Smooth muscle cell (in vitro differentiated cells): ENCODE results near the gene SEMA3F. TPM values are rescaled to one million over a fixed set of nuclear protein-coding genes. Genes with fewer than 3 reads are reported as not detected.

Experiments
- DNase-seq: peaks from one replicate; lab custom pipeline; 2025; ENCODE audit not compliant: unreplicated experiment; lab: John Stamatoyannopoulos, UW
- H2AFZ ChIP-seq: fragments of 200-600 bp; sonication (generic); 2 replicates; pipeline ENCODE4 v1.6.0; 2016; ENCODE audit warnings: antibody characterized with exemption, low read depth, mild to moderate bottlenecking
- H3F3A ChIP-seq: fragments of 200-600 bp; sonication (generic); 2 replicates; pipeline ENCODE4 v1.6.0; 2017; ENCODE audit warnings: antibody characterized with exemption, low read depth
- H3K27ac ChIP-seq: fragments of 200-600 bp; sonication (generic); 2 replicates; pipeline ENCODE4 v1.5.1; 2016; ENCODE audit warnings: low read depth, mild to moderate bottlenecking
- H3K27me3 ChIP-seq: fragments of 200-600 bp; sonication (generic); 2 replicates; pipeline ENCODE4 v1.6.1; 2016; ENCODE audit warnings: low read depth, mild to moderate bottlenecking
- H3K36me3 ChIP-seq: fragments of 200-600 bp; sonication (generic); 2 replicates; pipeline ENCODE4 v1.5.1; 2016; ENCODE audit warnings: low read depth
- H3K4me1 ChIP-seq: fragments of 200-600 bp; sonication (generic); 2 replicates; pipeline ENCODE4 v1.5.1; 2016; ENCODE audit warnings: low read depth
- H3K4me2 ChIP-seq: fragments of 200-600 bp; sonication (generic); 2 replicates; pipeline ENCODE4 v1.6.0; 2016; ENCODE audit warnings: mild to moderate bottlenecking
- H3K4me3 ChIP-seq: fragments of 200-600 bp; sonication (generic); 2 replicates; pipeline ENCODE4 v1.5.1; 2016; ENCODE audit warnings: mild to moderate bottlenecking
- H3K79me2 ChIP-seq: fragments of 200-600 bp; sonication (generic); 2 replicates; pipeline ENCODE4 v1.6.0; 2016; ENCODE audit warnings: low read depth, mild to moderate bottlenecking
- H3K9ac ChIP-seq: fragments of 200-600 bp; sonication (generic); 2 replicates; pipeline ENCODE4 v1.6.0; 2016; ENCODE audit warnings: low read depth
- H3K9me3 ChIP-seq: fragments of 200-600 bp; sonication (generic); replicated peaks from 2 replicates; pipeline ENCODE4 v1.5.1; 2016; ENCODE audit warnings: low read depth
- H4K20me1 ChIP-seq: fragments of 200-600 bp; sonication (generic); 2 replicates; pipeline ENCODE4 v1.6.0; 2016; ENCODE audit warnings: low read depth
- WGBS: methylation state at CpG from one replicate; pipeline ENCODE4 v1.1.7; 2016; ENCODE audit warnings: low lambda C conversion rate; 5-methylcytosine and 5-hydroxymethylcytosine counted together
- polyA plus RNA-seq: library from polyadenylated mRNA; unstranded; fragments of >200 nt; fragmentation: Nextera tagmentation; extraction: Ambion mirVana; gene quantifications from 2 replicates; pipeline ENCODE4 v1.2.1, GENCODE V29; 2016
- total RNA-seq: library from RNA; depleted of rRNA; stranded (reverse); fragments of >200 nt; gene quantifications from 2 replicates; pipeline ENCODE4 v1.2.3, GENCODE V29; 2014
- TF ChIP-seq, protein P1 (sequence below): fragments of 200-600 bp; sonication (generic); IDR thresholded peaks from 2 replicates; pipeline ENCODE4 v1.5.1; 2017; ENCODE audit warnings: borderline replicate concordance, mild to moderate bottlenecking, antibody characterized with exemption; ENCODE audit not compliant: insufficient read depth, poor library complexity, severe bottlenecking

The SEMA3F gene
- total and polyA plus RNA-seq, 2 experiments from 2014 or later = 9.2 to 16.9 TPM

DNA sequence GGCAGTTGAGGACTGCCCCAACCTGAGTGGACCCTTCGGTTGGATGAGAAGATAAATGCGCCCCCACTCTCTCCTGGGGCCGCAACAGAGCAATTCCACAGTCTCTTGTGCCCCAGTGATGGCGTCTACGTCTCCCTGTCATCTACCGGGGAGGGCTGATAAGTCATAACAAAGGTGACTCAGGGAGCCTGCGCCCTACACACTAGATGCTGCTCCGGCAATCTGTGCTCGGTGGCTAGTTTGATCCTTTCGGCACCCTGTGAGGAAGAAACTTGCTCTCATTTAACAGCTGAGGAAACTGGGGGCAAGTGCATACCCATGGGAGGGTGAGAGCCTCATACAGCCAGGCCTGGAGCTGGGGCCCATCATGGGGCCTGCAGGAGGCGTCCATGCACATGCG is 14.1 kb upstream of the SEMA3F start:
- Histone ChIP-seq H3K4me1 (peaks cover 33% of the 10 kb centered on the region), H3K4me3 (no peak overlapping the region), H3K36me3 (no peaks in the 10 kb centered on the region), H3K27ac (no peak overlapping the region), H3K4me2 (no peak overlapping the region), H2AFZ (no peak overlapping the region), H3K27me3 (no peaks in the 10 kb centered on the region), H3K79me2 (no peaks in the 10 kb centered on the region), H3K9me3 (no peaks in the 10 kb centered on the region), H4K20me1 (no peaks in the 10 kb centered on the region), H3K9ac (no peak overlapping the region), H3F3A (no peaks in the 10 kb centered on the region)
- DNase-seq = no peak
- TF ChIP-seq, protein P1, sequence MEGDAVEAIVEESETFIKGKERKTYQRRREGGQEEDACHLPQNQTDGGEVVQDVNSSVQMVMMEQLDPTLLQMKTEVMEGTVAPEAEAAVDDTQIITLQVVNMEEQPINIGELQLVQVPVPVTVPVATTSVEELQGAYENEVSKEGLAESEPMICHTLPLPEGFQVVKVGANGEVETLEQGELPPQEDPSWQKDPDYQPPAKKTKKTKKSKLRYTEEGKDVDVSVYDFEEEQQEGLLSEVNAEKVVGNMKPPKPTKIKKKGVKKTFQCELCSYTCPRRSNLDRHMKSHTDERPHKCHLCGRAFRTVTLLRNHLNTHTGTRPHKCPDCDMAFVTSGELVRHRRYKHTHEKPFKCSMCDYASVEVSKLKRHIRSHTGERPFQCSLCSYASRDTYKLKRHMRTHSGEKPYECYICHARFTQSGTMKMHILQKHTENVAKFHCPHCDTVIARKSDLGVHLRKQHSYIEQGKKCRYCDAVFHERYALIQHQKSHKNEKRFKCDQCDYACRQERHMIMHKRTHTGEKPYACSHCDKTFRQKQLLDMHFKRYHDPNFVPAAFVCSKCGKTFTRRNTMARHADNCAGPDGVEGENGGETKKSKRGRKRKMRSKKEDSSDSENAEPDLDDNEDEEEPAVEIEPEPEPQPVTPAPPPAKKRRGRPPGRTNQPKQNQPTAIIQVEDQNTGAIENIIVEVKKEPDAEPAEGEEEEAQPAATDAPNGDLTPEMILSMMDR = no peak
- WGBS = 93% methylated on average over 12 of the region's 12 CpGs

DNA sequence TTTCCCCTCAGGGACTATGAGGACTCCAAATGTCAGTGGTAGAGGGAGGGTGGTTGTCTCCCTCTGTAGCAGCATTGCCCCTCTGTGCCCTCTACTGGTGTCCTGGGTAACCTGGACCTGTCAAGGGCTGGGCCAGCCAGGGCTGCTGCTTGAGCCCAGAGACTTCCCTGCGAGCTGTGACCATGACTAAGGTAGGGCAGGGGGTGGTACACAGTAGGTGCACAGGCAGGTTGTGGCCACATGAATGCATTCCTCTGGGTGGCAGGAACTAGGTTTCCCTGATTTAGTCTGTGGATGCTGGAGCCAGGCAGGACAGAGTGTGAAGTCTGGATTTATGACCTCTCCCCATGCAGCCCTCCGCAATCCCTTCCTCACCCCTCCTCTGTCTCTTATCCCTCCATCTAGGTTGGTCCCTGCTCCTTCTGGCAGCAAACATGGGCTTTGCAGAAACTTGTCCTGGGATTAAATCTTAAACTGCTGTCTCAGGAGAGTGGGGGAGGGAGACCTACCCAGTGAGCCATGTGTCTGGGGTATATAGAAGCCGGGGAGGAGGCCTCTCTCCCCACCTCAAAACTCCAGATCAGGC is 8.7 kb upstream of the SEMA3F start:
- no peak for DNase-seq
- H3K27me3 ChIP-seq = no peaks in the 10 kb centered on the region
- H3K36me3 ChIP-seq = no peaks in the 10 kb centered on the region
- no peaks in the 10 kb centered on the region for H3K79me2 ChIP-seq
- H3K9me3 ChIP-seq = no peaks in the 10 kb centered on the region
- no peaks in the 10 kb centered on the region for H3F3A ChIP-seq
- H2AFZ ChIP-seq = no peak overlapping the region
- H3K27ac ChIP-seq = no peak overlapping the region
- no peaks in the 10 kb centered on the region for H4K20me1 ChIP-seq
- no peak overlapping the region for H3K4me3 ChIP-seq
- no peak overlapping the region for H3K4me2 ChIP-seq
- TF ChIP-seq, protein P1 = no peak
- H3K4me1 ChIP-seq = peaks cover 3% of the 10 kb centered on the region
- 50% methylated on average over 3 of the region's 3 CpGs for WGBS
- no peak overlapping the region for H3K9ac ChIP-seq

DNA sequence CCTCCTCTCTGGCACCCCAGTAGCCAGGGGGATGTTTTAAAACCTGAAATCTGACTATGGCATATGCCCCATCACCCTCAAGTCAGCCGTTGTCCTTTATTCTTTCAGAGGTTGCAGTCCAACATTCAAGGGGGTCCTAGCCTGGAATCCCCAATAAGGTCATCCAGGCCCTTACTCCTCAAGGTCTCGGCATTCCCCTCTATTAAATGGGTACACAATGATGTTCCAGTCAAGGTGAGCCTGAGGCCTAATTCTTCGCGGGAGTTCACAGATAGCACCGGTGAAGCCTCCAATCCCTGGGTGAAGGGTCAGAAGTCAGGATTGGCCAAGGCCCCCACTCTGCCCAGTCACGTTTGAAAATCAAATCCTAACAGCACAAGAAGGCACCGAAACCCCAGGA is 8.1 kb upstream of the SEMA3F start:
- DNase-seq = no peak
- no peak overlapping the region for H3K27ac ChIP-seq
- no peaks in the 10 kb centered on the region for H3K9me3 ChIP-seq
- no peak overlapping the region for H3K9ac ChIP-seq
- no peaks in the 10 kb centered on the region for H4K20me1 ChIP-seq
- H2AFZ ChIP-seq = no peak overlapping the region
- H3K4me3 ChIP-seq = no peak overlapping the region
- TF ChIP-seq, protein P1 = no peak
- H3K79me2 ChIP-seq = no peaks in the 10 kb centered on the region
- H3K27me3 ChIP-seq = no peaks in the 10 kb centered on the region
- no peak overlapping the region for H3K4me2 ChIP-seq
- H3K36me3 ChIP-seq = no peaks in the 10 kb centered on the region
- 97% methylated on average over 7 of the region's 7 CpGs for WGBS
- no peaks in the 10 kb centered on the region for H3F3A ChIP-seq
- peaks cover 7% of the 10 kb centered on the region for H3K4me1 ChIP-seq

DNA sequence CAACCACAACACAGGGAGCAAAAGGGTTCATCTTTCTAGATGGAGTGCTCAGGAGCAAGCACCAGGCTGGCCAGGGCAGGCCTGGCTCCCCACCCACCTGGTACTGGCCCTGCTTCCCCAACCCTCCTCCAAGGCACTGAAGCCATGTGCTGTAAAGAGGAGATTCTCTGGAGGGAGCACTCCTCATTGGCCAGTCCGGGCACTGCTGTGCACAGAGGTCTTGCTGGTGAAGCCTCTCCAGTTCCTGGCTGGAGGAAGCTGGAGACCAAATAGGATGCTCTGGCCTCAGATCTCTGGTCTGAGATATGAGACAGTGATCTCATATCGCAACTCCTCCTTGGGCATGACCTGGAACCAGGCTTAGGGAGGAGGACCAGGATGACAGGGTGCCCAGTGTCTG is 7.7 kb upstream of the SEMA3F start:
- whole genome bisulfite sequencing = 72% methylated on average over 2 of the region's 2 CpGs
- no peak for DNase-seq
- H3K4me1 ChIP-seq = peaks cover 7% of the 10 kb centered on the region

More for the DNA sequence above, 7.7 kb upstream of the SEMA3F start:
- Histone ChIP-seq H3K79me2 (no peaks in the 10 kb centered on the region), H3K9ac (no peak overlapping the region), H3K4me3 (no peak overlapping the region), H3K36me3 (no peaks in the 10 kb centered on the region), H3K27ac (no peak overlapping the region), H4K20me1 (no peaks in the 10 kb centered on the region), H3F3A (no peaks in the 10 kb centered on the region), H3K27me3 (no peaks in the 10 kb centered on the region), H3K4me2 (no peak overlapping the region), H3K9me3 (no peaks in the 10 kb centered on the region), H2AFZ (no peak overlapping the region)
- TF ChIP-seq, protein P1 = no peak
